ENCODE data around the gene TMPRSS11D. TPM values are rescaled to one million over a fixed set of nuclear protein-coding genes. Genes with fewer than 3 reads are reported as not detected.

TMPRSS11D gene
- not detected for total RNA-seq

- Histone ChIP-seq H3K4me1 (no peaks in the 10 kb centered on the region), H3K4me3 (no peak within 1 kb of the TSS), H3K9ac (ENCODE audit: low read depth in 2 of 2, low read length in 2 of 2) (no peak within 1 kb of the TSS), H3K27ac (no peak within 1 kb of the TSS), H3K36me3 (no peaks in the 10 kb centered on the region), H3K9me3 (no peaks in the 10 kb centered on the region), H3K27me3 (no peaks in the 10 kb centered on the region)
- DNase-seq: no peak
- intact Hi-C loops (cut with DNase I): no loop called here
- no peak for TF ChIP-seq CTCF (IDR thresholded peaks at IDR 0.05)
Measured at GRCh38 chr4:67883902-67884301, at the start of gene TMPRSS11D. TMPRSS11D (minus strand) TSS chr4:67884002; CDS start chr4:67883933, 69 bp downstream.

- Histone ChIP-seq H3K4me1 (no peaks in the 10 kb centered on the region), H3K9ac (ENCODE audit: low read depth in 2 of 2, low read length in 2 of 2) (no peak overlapping the region), H3K36me3 (no peaks in the 10 kb centered on the region), H3K27me3 (no peaks in the 10 kb centered on the region), H3K27ac (no peak overlapping the region), H3K4me3 (no peak overlapping the region), H3K9me3 (no peaks in the 10 kb centered on the region)
- intact Hi-C loops (cut with DNase I): no loop called here
- TF ChIP-seq CTCF (IDR thresholded peaks at IDR 0.05): no peak
- DNase-seq: no peak
Measured at GRCh38 chr4:67933038-67933437, 49.2 kb upstream of the TMPRSS11D start.

- no peak for TF ChIP-seq CTCF (IDR thresholded peaks at IDR 0.05)
- intact Hi-C loops (cut with DNase I): no loop called here
- Histone ChIP-seq H3K4me3 (no peak overlapping the region), H3K4me1 (no peaks in the 10 kb centered on the region), H3K27ac (no peak overlapping the region), H3K9ac (ENCODE audit: low read depth in 2 of 2, low read length in 2 of 2) (no peak overlapping the region), H3K27me3 (no peaks in the 10 kb centered on the region), H3K9me3 (no peaks in the 10 kb centered on the region), H3K36me3 (no peaks in the 10 kb centered on the region)
- no peak for DNase-seq
Measured at GRCh38 chr4:67931256-67931655, 47.5 kb upstream of the TMPRSS11D start.

GRCh38 chr4:67929426-67929825, 45.6 kb upstream of the TMPRSS11D start:
- Histone ChIP-seq H3K4me3 (no peak overlapping the region), H3K27me3 (no peaks in the 10 kb centered on the region), H3K36me3 (no peaks in the 10 kb centered on the region), H3K9ac (ENCODE audit: low read depth in 2 of 2, low read length in 2 of 2) (no peak overlapping the region), H3K9me3 (no peaks in the 10 kb centered on the region), H3K4me1 (no peaks in the 10 kb centered on the region), H3K27ac (no peak overlapping the region)
- TF ChIP-seq CTCF (IDR thresholded peaks at IDR 0.05): no peak
- DNase-seq: no peak
- intact Hi-C loops (cut with DNase I): no loop called here

GRCh38 chr4:67928546-67928945, 44.7 kb upstream of the TMPRSS11D start:
- TF ChIP-seq CTCF (IDR thresholded peaks at IDR 0.05): no peak
- H3K27ac ChIP-seq: no peak overlapping the region
- intact Hi-C loops (cut with DNase I): no loop called here

GRCh38 chr4:67927251-67927650, 43.4 kb upstream of the TMPRSS11D start:
- Histone ChIP-seq H3K9me3 (no peaks in the 10 kb centered on the region), H3K4me3 (no peak overlapping the region), H3K27ac (no peak overlapping the region), H3K4me1 (no peaks in the 10 kb centered on the region), H3K27me3 (no peaks in the 10 kb centered on the region), H3K9ac (ENCODE audit: low read depth in 2 of 2, low read length in 2 of 2) (no peak overlapping the region), H3K36me3 (no peaks in the 10 kb centered on the region)
- DNase-seq: no peak
- intact Hi-C loops (cut with DNase I): no loop called here
- TF ChIP-seq CTCF (IDR thresholded peaks at IDR 0.05): no peak

More at GRCh38 chr4:67928546-67928945, 44.7 kb upstream of the TMPRSS11D start:
- Histone ChIP-seq H3K36me3 (no peaks in the 10 kb centered on the region), H3K9ac (ENCODE audit: low read depth in 2 of 2, low read length in 2 of 2) (no peak overlapping the region), H3K9me3 (no peaks in the 10 kb centered on the region), H3K4me1 (no peaks in the 10 kb centered on the region), H3K27me3 (no peaks in the 10 kb centered on the region), H3K4me3 (no peak overlapping the region)
- DNase-seq: no peak

Data from colonic mucosa (tissue), 4 donors.